ENCODE results near the gene PPP4R2. TPM values are rescaled to one million over a fixed set of nuclear protein-coding genes. Genes with fewer than 3 reads are reported as not detected.

PPP4R2 gene
- total and polyA plus RNA-seq, 12 donors = 14.2 to 90.1 (median 56.1) TPM

- Histone ChIP-seq H3K36me3 (replicated peaks in 1 of 2) (no peaks in the 10 kb centered on the region), H3K4me3 (no peak overlapping the region), H3K27me3 (no peaks in the 10 kb centered on the region), H3K9me3 (replicated peaks in 1 of 3) (no peaks in the 10 kb centered on the region), H3K4me1 (replicated peaks in 1 of 2) (peaks cover 8 to 17% of the 10 kb centered on the region in 2 donors), H3K27ac (peak overlapping the region in 1 of 5 donors; percentile 36)
- TF ChIP-seq CTCF (IDR thresholded peaks at IDR 0.05) = no peak
- no peak for TF ChIP-seq POLR2A (IDR thresholded peaks at IDR 0.05)
- DNase-seq = no peak
- intact Hi-C loops (cut with DNase I) = no loop called here
Measured at GRCh38 chr3:72962317-72962716, 34.3 kb upstream of the PPP4R2 start.

GRCh38 chr3:72964633-72965032, 32.0 kb upstream of the PPP4R2 start:
- no peak overlapping the region for H3K4me3 ChIP-seq
- TF ChIP-seq POLR2A (IDR thresholded peaks at IDR 0.05) (no peak), CTCF (IDR thresholded peaks at IDR 0.05) (no peak)
- no peaks in the 10 kb centered on the region for H3K9me3 ChIP-seq (replicated peaks in 1 of 3)
- intact Hi-C loops (cut with DNase I) = no loop called here
- no peak overlapping the region for H3K27ac ChIP-seq
- H3K4me1 ChIP-seq (replicated peaks in 1 of 2) = peaks cover 8 to 14% of the 10 kb centered on the region in 2 donors
- no peaks in the 10 kb centered on the region for H3K36me3 ChIP-seq (replicated peaks in 1 of 2)
- no peak for DNase-seq
- no peaks in the 10 kb centered on the region for H3K27me3 ChIP-seq

GRCh38 chr3:72968266-72968664, 28.3 kb upstream of the PPP4R2 start:
- Histone ChIP-seq H3K4me1 (replicated peaks in 1 of 2) (no peaks in the 10 kb centered on the region), H3K9me3 (replicated peaks in 1 of 3) (no peaks in the 10 kb centered on the region), H3K27ac (no peak overlapping the region), H3K36me3 (replicated peaks in 1 of 2) (no peaks in the 10 kb centered on the region), H3K27me3 (no peaks in the 10 kb centered on the region), H3K4me3 (no peak overlapping the region)
- no peak for TF ChIP-seq POLR2A (IDR thresholded peaks at IDR 0.05)
- TF ChIP-seq CTCF (IDR thresholded peaks at IDR 0.05) = no peak
- 41 to 55% (median 50%) methylated on average over 1 of the region's 1 CpG for WGBS, 4 donors
- DNase-seq = peak in 1 of 7 donors; percentile 21
- intact Hi-C loops (cut with DNase I) = no loop called here

GRCh38 chr3:72969766-72970165, 26.8 kb upstream of the PPP4R2 start:
- H3K36me3 ChIP-seq (replicated peaks in 1 of 2) = no peaks in the 10 kb centered on the region
- H3K27ac ChIP-seq = no peak overlapping the region
- DNase-seq = no peak
- no peaks in the 10 kb centered on the region for H3K4me1 ChIP-seq (replicated peaks in 1 of 2)
- TF ChIP-seq POLR2A (IDR thresholded peaks at IDR 0.05) = no peak
- TF ChIP-seq CTCF (IDR thresholded peaks at IDR 0.05) = no peak
- H3K27me3 ChIP-seq = no peaks in the 10 kb centered on the region
- WGBS, 4 donors = 89 to 99% (median 94%) methylated on average over 3 of the region's 3 CpGs
- H3K9me3 ChIP-seq (replicated peaks in 1 of 3) = no peaks in the 10 kb centered on the region
- intact Hi-C loops (cut with DNase I) = no loop called here
- H3K4me3 ChIP-seq = no peak overlapping the region

Data from adrenal gland (tissue), 12 donors.